Thyroid gland (tissue), 4 donors: ENCODE measurements around the gene AP2A2. TPM values are rescaled to one million over a fixed set of nuclear protein-coding genes. Genes with fewer than 3 reads are reported as not detected.

Source experiments
- DNase-seq, 2 donors: peaks; one replicate each; pipeline ENCODE4 v3.0.0-alpha.2; 2019
- H3K27ac ChIP-seq, 3 donors: fragments of 200-600 bp; sonication (generic); 1 replicate in 2 of 3; 2 replicates in 1 of 3; pipeline ENCODE4 v1.5.1; 2016 to 2019; ENCODE audit warnings: mild to moderate bottlenecking in 1 of 3, moderate library complexity in 1 of 3
- H3K27me3 ChIP-seq: fragments of 200-600 bp; sonication (generic); one replicate; pipeline ENCODE4 v1.5.1; 2019
- H3K36me3 ChIP-seq, 2 donors: fragments of 200-600 bp; sonication (generic); one replicate each; pipeline ENCODE4 v1.5.1; 2016 to 2019
- H3K4me1 ChIP-seq, 2 donors: fragments of 200-600 bp; sonication (generic); one replicate each; pipeline ENCODE4 v1.5.1; 2017 to 2019
- H3K4me3 ChIP-seq, 3 donors: fragments of 200-600 bp; sonication (generic); replicated peaks in 1 of 3; 1 replicate in 2 of 3; 2 replicates in 1 of 3; pipeline ENCODE4 v1.5.1; 2016; ENCODE audit warnings: mild to moderate bottlenecking in 1 of 3
- H3K9me3 ChIP-seq: fragments of 200-600 bp; sonication (generic); one replicate; pipeline ENCODE4 v1.5.1; 2017
- POLR2A ChIP-seq, 2 donors: fragments of 450-650 bp; IDR thresholded peaks; one replicate each; pipeline ENCODE4 v1.6.1; 2017; ENCODE audit warnings: antibody characterized with exemption in 2 of 2, mild to moderate bottlenecking in 2 of 2, moderate library complexity in 1 of 2
- WGBS, 2 donors: methylation state at CpG; one replicate each; pipeline ENCODE4 v1.1.5; 2017; 5-methylcytosine and 5-hydroxymethylcytosine counted together
- intact Hi-C: fragments of 100-400 bp; cut with DNase I; formaldehyde crosslinking; loops from one replicate; pipeline ENCODE4 v1.15.1; 2023
- total RNA-seq, 4 donors: library from RNA; depleted of rRNA; stranded (reverse); fragments of >200 nt; gene quantifications; one replicate each; pipeline ENCODE4 v1.2.3, GENCODE V29; 2016
- TF ChIP-seq, protein P1 (sequence below), 6 experiments: fragments of 200-600 bp in 3 of 6; fragments of 450-650 bp in 3 of 6; sonication (generic) in 3 of 6; IDR thresholded peaks; one replicate each; pipeline ENCODE4 v1.5.1; 2016 to 2019; ENCODE audit warnings: antibody characterized with exemption in 6 of 6, mild to moderate bottlenecking in 2 of 6, inconsistent platforms in 1 of 6, moderate library complexity in 1 of 6

The AP2A2 gene
- total RNA-seq, 4 donors from 2014 or later = 37.2 to 67.3 (median 54.1) TPM

DNA sequence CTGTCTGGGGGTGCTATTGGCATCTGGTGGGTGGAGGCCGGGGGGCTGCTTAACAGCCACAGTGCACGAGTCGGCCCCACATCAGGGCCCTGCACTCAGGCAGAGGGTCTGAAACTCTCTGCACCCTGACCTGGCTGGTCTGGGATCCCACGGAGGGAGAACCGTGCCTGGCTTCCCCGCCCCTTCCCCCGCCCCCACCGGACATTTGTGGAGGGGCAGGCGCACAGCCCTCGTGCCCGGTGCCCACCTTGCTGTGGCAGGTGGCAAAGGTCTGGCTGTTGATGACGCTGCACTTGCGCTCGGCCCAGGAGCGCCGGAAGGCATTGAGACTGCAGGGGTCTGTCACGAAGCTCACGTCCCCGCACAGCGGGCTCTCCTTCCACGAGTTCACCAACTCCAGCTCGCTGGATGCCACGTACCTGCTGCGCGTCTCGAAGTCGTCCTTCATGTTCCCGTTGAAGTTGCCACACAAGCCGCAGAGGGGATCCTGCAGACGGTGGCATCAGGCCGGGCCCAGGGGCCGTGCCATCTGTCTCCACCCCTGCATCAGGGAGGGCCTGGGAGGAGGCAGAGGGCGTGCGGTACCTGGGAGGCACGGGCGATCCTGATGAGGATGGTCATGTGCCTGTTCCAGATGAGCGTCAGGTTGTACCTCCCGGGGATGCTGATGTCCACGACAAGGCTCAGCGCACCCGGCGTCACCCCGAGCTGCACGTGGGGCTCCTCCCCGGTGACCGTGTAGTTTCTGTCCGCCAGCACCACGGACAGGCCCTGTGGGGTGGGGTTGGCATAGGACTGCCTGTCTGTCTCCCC is 99.1 kb downstream of the AP2A2 start:
- H3K27me3 ChIP-seq = no peaks in the 10 kb centered on the region
- no peak overlapping the region for H3K4me3 ChIP-seq
- DNase-seq = no peak
- H3K36me3 ChIP-seq = no peaks in the 10 kb centered on the region
- H3K9me3 ChIP-seq = no peaks in the 10 kb centered on the region
- H3K27ac ChIP-seq = no peak overlapping the region
- intact Hi-C loops = no loop called here
- TF ChIP-seq, protein P1, sequence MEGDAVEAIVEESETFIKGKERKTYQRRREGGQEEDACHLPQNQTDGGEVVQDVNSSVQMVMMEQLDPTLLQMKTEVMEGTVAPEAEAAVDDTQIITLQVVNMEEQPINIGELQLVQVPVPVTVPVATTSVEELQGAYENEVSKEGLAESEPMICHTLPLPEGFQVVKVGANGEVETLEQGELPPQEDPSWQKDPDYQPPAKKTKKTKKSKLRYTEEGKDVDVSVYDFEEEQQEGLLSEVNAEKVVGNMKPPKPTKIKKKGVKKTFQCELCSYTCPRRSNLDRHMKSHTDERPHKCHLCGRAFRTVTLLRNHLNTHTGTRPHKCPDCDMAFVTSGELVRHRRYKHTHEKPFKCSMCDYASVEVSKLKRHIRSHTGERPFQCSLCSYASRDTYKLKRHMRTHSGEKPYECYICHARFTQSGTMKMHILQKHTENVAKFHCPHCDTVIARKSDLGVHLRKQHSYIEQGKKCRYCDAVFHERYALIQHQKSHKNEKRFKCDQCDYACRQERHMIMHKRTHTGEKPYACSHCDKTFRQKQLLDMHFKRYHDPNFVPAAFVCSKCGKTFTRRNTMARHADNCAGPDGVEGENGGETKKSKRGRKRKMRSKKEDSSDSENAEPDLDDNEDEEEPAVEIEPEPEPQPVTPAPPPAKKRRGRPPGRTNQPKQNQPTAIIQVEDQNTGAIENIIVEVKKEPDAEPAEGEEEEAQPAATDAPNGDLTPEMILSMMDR (IDR thresholded peaks at IDR 0.05) = no peak
- TF ChIP-seq POLR2A (IDR thresholded peaks at IDR 0.05) = no peak
- 95 to 96% methylated on average over 24 to 32 of the region's 48 CpGs for WGBS, 2 donors
- H3K4me1 ChIP-seq = no peaks in the 10 kb centered on the region

DNA sequence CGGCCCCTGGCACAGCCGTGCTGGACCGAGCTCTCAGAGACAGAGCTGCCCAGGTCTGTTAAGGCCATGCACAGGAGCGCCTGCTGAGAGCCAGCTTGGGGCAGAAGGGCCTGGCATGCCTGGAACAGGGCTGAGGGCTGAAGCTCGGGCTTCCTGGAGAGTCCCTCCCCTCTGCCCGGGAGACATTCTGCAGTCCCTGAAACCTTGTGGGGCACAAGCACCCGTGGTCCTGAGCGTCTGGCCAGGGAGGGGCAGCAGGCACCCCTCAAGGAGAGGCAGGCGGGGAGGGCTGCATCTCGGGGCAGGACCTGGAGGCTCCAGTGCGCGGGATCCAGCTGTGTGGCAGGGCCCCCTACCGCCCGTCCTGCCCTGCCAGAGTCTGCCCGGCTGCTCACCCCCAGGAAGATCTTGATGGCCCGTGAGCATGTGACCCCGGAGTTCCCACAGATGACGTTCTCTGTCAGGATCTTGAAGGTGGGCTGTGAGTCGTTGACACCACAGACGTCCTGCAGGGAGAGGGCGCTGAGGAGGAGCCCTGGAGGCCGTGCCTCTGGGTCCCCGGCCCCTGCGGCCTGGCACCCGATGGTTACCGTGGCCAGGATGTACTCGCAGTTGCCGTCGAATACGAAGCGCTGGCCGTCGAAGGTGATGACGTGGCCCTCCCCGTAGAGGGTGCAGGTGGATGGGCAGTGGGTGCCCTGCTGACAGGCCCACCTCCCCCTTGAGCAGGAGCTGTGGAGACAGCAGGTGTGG is 99.9 kb downstream of the AP2A2 start:
- intact Hi-C loops = no loop called here
- TF ChIP-seq, protein P1 (IDR thresholded peaks at IDR 0.05) = no peak
- TF ChIP-seq POLR2A (IDR thresholded peaks at IDR 0.05) = no peak
- no peak for DNase-seq
- Histone ChIP-seq H3K27me3 (no peaks in the 10 kb centered on the region), H3K9me3 (no peaks in the 10 kb centered on the region), H3K4me1 (no peaks in the 10 kb centered on the region), H3K4me3 (no peak overlapping the region), H3K27ac (no peak overlapping the region), H3K36me3 (no peaks in the 10 kb centered on the region)
- WGBS, 2 donors = 71 to 78% methylated on average over 13 to 17 of the region's 35 CpGs

DNA sequence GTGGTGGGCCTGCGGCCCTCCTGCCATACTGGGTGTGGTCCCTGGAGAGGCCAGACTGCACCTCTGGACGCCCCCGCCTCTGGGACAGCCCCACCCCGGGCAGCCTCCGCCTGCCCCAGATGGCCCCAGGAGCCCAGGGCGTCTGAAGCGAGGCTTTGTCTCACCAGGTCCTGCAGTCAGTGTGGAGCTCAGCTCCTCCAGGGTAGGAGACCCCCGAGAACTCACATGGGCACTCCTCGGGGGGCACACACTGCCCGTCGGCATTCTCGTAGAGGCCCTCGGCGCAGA is 100.4 kb downstream of the AP2A2 start:
- H3K36me3 ChIP-seq = no peaks in the 10 kb centered on the region
- TF ChIP-seq, protein P1 (IDR thresholded peaks at IDR 0.05) = no peak
- TF ChIP-seq POLR2A (IDR thresholded peaks at IDR 0.05) = no peak
- no peak for DNase-seq
- 87% methylated on average over 4 of the region's 14 CpGs; no CpG with 5 or more reads in 1 of the 2 donors for WGBS, 2 donors
- H3K9me3 ChIP-seq = no peaks in the 10 kb centered on the region
- no peak overlapping the region for H3K4me3 ChIP-seq
- no peaks in the 10 kb centered on the region for H3K4me1 ChIP-seq
- intact Hi-C loops = no loop called here
- no peak overlapping the region for H3K27ac ChIP-seq
- H3K27me3 ChIP-seq = no peaks in the 10 kb centered on the region

- 88 to 93% methylated on average over 20 to 23 of the region's 46 CpGs for WGBS, 2 donors
- H3K9me3 ChIP-seq = no peaks in the 10 kb centered on the region
- TF ChIP-seq, protein P1 (IDR thresholded peaks at IDR 0.05) = no peak
- TF ChIP-seq POLR2A (IDR thresholded peaks at IDR 0.05) = no peak
- no peak overlapping the region for H3K27ac ChIP-seq
- H3K4me1 ChIP-seq = no peaks in the 10 kb centered on the region
- intact Hi-C loops = no loop called here
- no peak overlapping the region for H3K4me3 ChIP-seq
- no peaks in the 10 kb centered on the region for H3K36me3 ChIP-seq
- DNase-seq = no peak
- no peaks in the 10 kb centered on the region for H3K27me3 ChIP-seq
These were observed 101.2 kb downstream of the AP2A2 start for GRCh38 chr11:1026641-1027482.
